ENCODE measurements around the gene TNFAIP3.
A peak's percentile ranks its signal among the peaks of the same experiment; 100 is the strongest.
"Not testable (repeated sequence)": the region's sequence is repeated elsewhere in the genome, so short reads cannot be mapped to it uniquely, and the experiment has no call there.

The TNFAIP3 gene

GRCh38 chr6:137878486-137879285 lies 11.6 kb downstream of the TNFAIP3 start:
- DNase-seq, result no peak
- ATAC-seq, result no peak

- DNase-seq, result no peak
- ATAC-seq, result no peak
These were observed 12.2 kb downstream of the TNFAIP3 start for GRCh38 chr6:137879299-137879698.

GRCh38 chr6:137879885-137880745 lies 13.1 kb downstream of the TNFAIP3 start:
- DNase-seq (no peak), ATAC-seq (no peak)

GRCh38 chr6:137880746-137881521 lies 13.9 kb downstream of the TNFAIP3 start:
- ATAC-seq (peak; percentile 5), DNase-seq (no peak)

GRCh38 chr6:137881522-137881886 lies 14.4 kb downstream of the TNFAIP3 start:
- DNase-seq (no peak), ATAC-seq (peak; percentile 0)

GRCh38 chr6:137882225-137882961 lies 15.3 kb downstream of the TNFAIP3 start:
- ATAC-seq, result peak; percentile 20

GRCh38 chr6:137883400-137884148 lies 16.5 kb downstream of the TNFAIP3 start:
- ATAC-seq, result peak; percentile 34
- peak; percentile 37 for DNase-seq

More at GRCh38 chr6:137882225-137882961, 15.3 kb downstream of the TNFAIP3 start:
- no peak for DNase-seq

GRCh38 chr6:137884149-137884909 lies 17.3 kb downstream of the TNFAIP3 start:
- no peak for ATAC-seq
- DNase-seq, result no peak

GRCh38 chr6:137884910-137885229 lies 17.8 kb downstream of the TNFAIP3 start:
- not testable (repeated sequence) for ATAC-seq, DNase-seq

GRCh38 chr6:137886226-137886625 lies 19.2 kb downstream of the TNFAIP3 start:
- not testable (repeated sequence) for ATAC-seq, DNase-seq

- DNase-seq (no peak), ATAC-seq (no peak)
These were observed 24.0 kb downstream of the TNFAIP3 start for GRCh38 chr6:137890983-137891537.

GRCh38 chr6:137892271-137892708 lies 25.2 kb downstream of the TNFAIP3 start:
- no peak for DNase-seq
- ATAC-seq, result no peak

- DNase-seq (no peak), ATAC-seq (no peak)
These were observed 26.1 kb downstream of the TNFAIP3 start for GRCh38 chr6:137893181-137893580.

- DNase-seq, result no peak
- ATAC-seq, result no peak
These were observed 26.7 kb downstream of the TNFAIP3 start for GRCh38 chr6:137893726-137894125.

GRCh38 chr6:137894378-137894777 lies 27.3 kb downstream of the TNFAIP3 start:
- ATAC-seq, result not testable (repeated sequence)

GRCh38 chr6:137894779-137895385 lies 27.8 kb downstream of the TNFAIP3 start:
- ATAC-seq (peak; percentile 63), DNase-seq (no peak)

More at GRCh38 chr6:137894378-137894777, 27.3 kb downstream of the TNFAIP3 start:
- DNase-seq, result not testable (repeated sequence)

- no peak for ATAC-seq
- no peak for DNase-seq
These were observed 29.6 kb downstream of the TNFAIP3 start for GRCh38 chr6:137896647-137897046.

- ATAC-seq (no peak), DNase-seq (no peak)
These were observed 33.8 kb downstream of the TNFAIP3 start for GRCh38 chr6:137900815-137901214.

GRCh38 chr6:137901454-137901853 lies 34.4 kb downstream of the TNFAIP3 start:
- DNase-seq (no peak), ATAC-seq (no peak)

Data from stimulated activated naive CD8-positive, alpha-beta T cell treated with anti-CD3 and anti-CD28 coated beads, Interleukin-15, Interleukin-2, amounts not matched to agents 100 U/mL and 50 U/mL, for 24 hours (primary cell).